MCF 10A (cell line): ENCODE measurements around the gene PCDHB9. TPM values are rescaled to one million over a fixed set of nuclear protein-coding genes. Genes with fewer than 3 reads are reported as not detected.
A peak's percentile ranks its signal among the peaks of the same experiment; 100 is the strongest.
"Not testable (repeated sequence)": the region's sequence is repeated elsewhere in the genome, so short reads cannot be mapped to it uniquely, and the experiment has no call there.

ENCODE experiments used
- BruUV-seq: library from RNA; stranded (reverse); fragments of 400-500 nt; replicated peaks from 2 replicates; lab custom pipeline; 2021; lab: Mats Ljungman, UMichigan
- CTCF ChIA-PET: fragments of 300-600 bp; sonication (Branson Sonifier 250); formaldehyde crosslinking; extraction: SDS; loops from one replicate; lab custom pipeline; 2021; ENCODE audit warnings: antibody characterized with exemption, inconsistent platforms; lab: Yijun Ruan, JAX
- POLR2A ChIA-PET: fragments of 300-600, 350-650 bp; sonication (Branson Sonifier 250); formaldehyde crosslinking; extraction: SDS; loops from one replicate; lab custom pipeline; 2020; ENCODE audit warnings: antibody characterized with exemption, inconsistent platforms; lab: Yijun Ruan, JAX
- DNase-seq: peaks from one replicate; pipeline ENCODE4 v3.0.0-alpha.2; 2018; ENCODE audit not compliant: unreplicated experiment
- H3K27ac Mint-ChIP-seq: one replicate; pipeline ENCODE4 v1.8.0; 2022; ENCODE audit warnings: mild to moderate bottlenecking, low read depth, mixed read lengths; ENCODE audit not compliant: unreplicated experiment
- H3K27me3 Mint-ChIP-seq: one replicate; pipeline ENCODE4 v1.8.0; 2022; ENCODE audit warnings: mixed read lengths; ENCODE audit not compliant: insufficient read depth, unreplicated experiment
- H3K36me3 Mint-ChIP-seq: one replicate; pipeline ENCODE4 v1.8.0; 2022; ENCODE audit warnings: mild to moderate bottlenecking, moderate library complexity, mixed read lengths; ENCODE audit not compliant: insufficient read depth, unreplicated experiment
- H3K4me1 Mint-ChIP-seq: one replicate; pipeline ENCODE4 v1.8.0; 2022; ENCODE audit warnings: mixed read lengths; ENCODE audit not compliant: insufficient read depth, unreplicated experiment
- H3K4me3 Mint-ChIP-seq: one replicate; pipeline ENCODE4 v1.8.0; 2022; ENCODE audit warnings: mild to moderate bottlenecking, moderate library complexity, mixed read lengths; ENCODE audit not compliant: unreplicated experiment
- H3K9me3 Mint-ChIP-seq: one replicate; pipeline ENCODE4 v1.8.0; 2022; ENCODE audit warnings: mixed read lengths; ENCODE audit not compliant: unreplicated experiment
- CTCF ChIP-seq: fragments of 200-600 bp; IDR thresholded peaks from one replicate; pipeline ENCODE4 v1.8.0; 2022; ENCODE audit warnings: antibody characterized with exemption, mild to moderate bottlenecking; ENCODE audit not compliant: unreplicated experiment
- intact Hi-C: fragments of 100-400 bp; cut with micrococcal nuclease; formaldehyde crosslinking; loops from 2 replicates; pipeline ENCODE4 v1.14.1; 2022
- total RNA-seq: library from RNA; stranded (reverse); gene quantifications from 2 replicates; pipeline ENCODE4 v1.2.3, GENCODE V29; 2022

Gene PCDHB9
- total RNA-seq, 1 experiment from 2014 or later = 1.0 TPM

DNA sequence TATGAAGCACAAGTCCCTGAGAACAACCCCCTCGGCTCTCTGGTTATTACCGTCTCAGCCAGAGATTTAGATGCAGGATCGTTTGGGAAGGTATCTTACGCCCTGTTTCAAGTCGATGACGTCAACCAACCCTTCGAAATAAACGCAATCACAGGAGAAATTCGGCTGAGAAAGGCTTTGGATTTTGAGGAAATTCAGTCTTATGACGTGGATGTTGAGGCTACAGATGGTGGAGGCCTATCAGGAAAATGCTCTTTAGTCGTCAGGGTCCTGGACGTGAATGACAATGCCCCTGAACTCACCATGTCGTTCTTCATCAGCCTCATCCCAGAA is 36.0 kb upstream of the PCDHB9 start:
- Mint-ChIP-seq H3K36me3 (no peaks in the 10 kb centered on the region), H3K4me3 (no peak overlapping the region), H3K4me1 (no peaks in the 10 kb centered on the region), H3K27ac (no peak overlapping the region), H3K27me3 (no peaks in the 10 kb centered on the region), H3K9me3 (peaks cover 27% of the 10 kb centered on the region)
- POLR2A ChIA-PET = no interaction called here
- BruUV-seq = no TSS peak
- no peak for TF ChIP-seq CTCF
- intact Hi-C loops = no loop called here
- CTCF ChIA-PET = interaction anchor here (0.6 to 1.0 kb wide), 3 partner anchors 15 to 151 kb away, joined by 3 read pairs; no protein-coding TSS in a partner anchor
- DNase-seq = no peak

GRCh38 chr5:141151632-141152031 is 35.3 kb upstream of the PCDHB9 start:
- H3K4me1 Mint-ChIP-seq, BruUV-seq, DNase-seq, intact Hi-C loops, H3K4me3 Mint-ChIP-seq, POLR2A ChIA-PET, H3K27me3 Mint-ChIP-seq, H3K27ac Mint-ChIP-seq, H3K36me3 Mint-ChIP-seq, CTCF ChIA-PET: not testable (repeated sequence)
- peaks cover 23% of the 10 kb centered on the region for H3K9me3 Mint-ChIP-seq

DNA sequence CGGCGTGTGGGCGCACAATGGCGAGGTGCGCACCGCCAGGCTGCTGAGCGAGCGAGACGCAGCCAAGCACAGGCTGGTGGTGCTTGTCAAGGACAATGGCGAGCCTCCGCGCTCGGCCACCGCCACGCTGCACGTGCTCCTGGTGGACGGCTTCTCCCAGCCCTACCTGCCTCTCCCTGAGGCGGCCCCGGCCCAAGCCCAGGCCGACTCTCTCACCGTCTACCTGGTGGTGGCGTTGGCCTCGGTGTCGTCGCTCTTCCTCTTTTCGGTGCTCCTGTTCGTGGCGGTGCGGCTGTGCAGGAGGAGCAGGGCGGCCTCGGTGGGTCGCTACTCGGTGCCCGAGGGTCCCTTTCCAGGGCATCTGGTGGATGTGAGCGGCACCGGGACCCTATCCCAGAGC is 34.9 kb upstream of the PCDHB9 start:
- H3K36me3 Mint-ChIP-seq, H3K27ac Mint-ChIP-seq, H3K27me3 Mint-ChIP-seq, H3K4me3 Mint-ChIP-seq, BruUV-seq, POLR2A ChIA-PET, DNase-seq, intact Hi-C loops, H3K4me1 Mint-ChIP-seq: not testable (repeated sequence)
- CTCF ChIA-PET = interaction anchor here (0.5 kb wide), 1 partner anchor 368 kb away, joined by 3 read pairs; no protein-coding TSS in a partner anchor
- peaks cover 27% of the 10 kb centered on the region for H3K9me3 Mint-ChIP-seq

- no TSS peak for BruUV-seq
- H3K4me1 Mint-ChIP-seq = no peaks in the 10 kb centered on the region
- intact Hi-C loops = no loop called here
- no peak for DNase-seq
- TF ChIP-seq CTCF = peak; percentile 13
- H3K9me3 Mint-ChIP-seq = peaks cover 20% of the 10 kb centered on the region
- H3K4me3 Mint-ChIP-seq = no peak overlapping the region
- ChIA-PET CTCF (interaction anchor here (0.7 to 1.6 kb wide), 9 partner anchors 31 to 870 kb away, joined by 3 to 5 read pairs (median 3); partner anchors contain the start of gene PCDHB9), POLR2A (interaction anchor here (0.6 kb wide), 2 partner anchors 303 to 349 kb away, joined by 3 read pairs; partner anchors contain the start of gene PCDHA4)
- no peak overlapping the region for H3K27ac Mint-ChIP-seq
- H3K27me3 Mint-ChIP-seq = no peaks in the 10 kb centered on the region
- peaks cover 5% of the 10 kb centered on the region for H3K36me3 Mint-ChIP-seq
Observed at GRCh38 chr5:141155540-141156374, 31.2 kb upstream of the PCDHB9 start.

- H3K27ac Mint-ChIP-seq, H3K4me1 Mint-ChIP-seq, H3K4me3 Mint-ChIP-seq, intact Hi-C loops, CTCF ChIA-PET, H3K27me3 Mint-ChIP-seq, H3K36me3 Mint-ChIP-seq, BruUV-seq, DNase-seq: not testable (repeated sequence)
- peaks cover 12% of the 10 kb centered on the region for H3K9me3 Mint-ChIP-seq
- POLR2A ChIA-PET = interaction anchor here (1.1 kb wide), 1 partner anchor 9 kb away, joined by 3 read pairs; no protein-coding TSS in a partner anchor
Observed at GRCh38 chr5:141157356-141157755, 29.6 kb upstream of the PCDHB9 start.

- H3K27me3 Mint-ChIP-seq, intact Hi-C loops, H3K27ac Mint-ChIP-seq, H3K4me3 Mint-ChIP-seq, CTCF ChIA-PET, H3K4me1 Mint-ChIP-seq, H3K36me3 Mint-ChIP-seq, BruUV-seq, DNase-seq: not testable (repeated sequence)
- POLR2A ChIA-PET = interaction anchor here (1.1 kb wide), 1 partner anchor 10 kb away, joined by 3 read pairs; no protein-coding TSS in a partner anchor
- H3K9me3 Mint-ChIP-seq = peaks cover 12% of the 10 kb centered on the region
Observed at GRCh38 chr5:141157901-141158300, 29.1 kb upstream of the PCDHB9 start.
